ENCODE results near the gene RPL3.

DNA sequence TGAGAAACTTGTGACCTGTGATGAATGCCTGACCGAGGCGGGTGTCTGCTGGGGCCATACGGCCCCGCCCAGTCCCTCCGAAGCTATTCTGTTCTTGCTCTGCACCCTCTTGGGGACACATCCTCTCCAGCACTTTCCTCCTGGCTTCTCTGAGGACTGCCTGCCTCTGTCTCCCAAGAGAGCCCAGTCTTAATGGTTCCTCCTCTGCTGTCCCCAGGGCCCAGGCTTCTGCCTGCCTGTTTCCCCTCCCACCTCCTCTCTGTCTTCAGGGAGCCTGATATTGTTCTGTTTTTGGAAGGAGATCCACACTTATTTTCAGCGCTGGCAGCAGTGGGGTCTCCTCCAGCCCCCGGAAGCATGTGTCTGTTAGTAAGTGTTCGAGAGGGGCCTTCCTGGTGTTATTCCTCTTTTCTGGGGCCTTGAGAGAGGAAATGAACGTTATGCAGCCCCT is 49.1 kb upstream of the RPL3 start:
- TF ChIP-seq, protein P1, sequence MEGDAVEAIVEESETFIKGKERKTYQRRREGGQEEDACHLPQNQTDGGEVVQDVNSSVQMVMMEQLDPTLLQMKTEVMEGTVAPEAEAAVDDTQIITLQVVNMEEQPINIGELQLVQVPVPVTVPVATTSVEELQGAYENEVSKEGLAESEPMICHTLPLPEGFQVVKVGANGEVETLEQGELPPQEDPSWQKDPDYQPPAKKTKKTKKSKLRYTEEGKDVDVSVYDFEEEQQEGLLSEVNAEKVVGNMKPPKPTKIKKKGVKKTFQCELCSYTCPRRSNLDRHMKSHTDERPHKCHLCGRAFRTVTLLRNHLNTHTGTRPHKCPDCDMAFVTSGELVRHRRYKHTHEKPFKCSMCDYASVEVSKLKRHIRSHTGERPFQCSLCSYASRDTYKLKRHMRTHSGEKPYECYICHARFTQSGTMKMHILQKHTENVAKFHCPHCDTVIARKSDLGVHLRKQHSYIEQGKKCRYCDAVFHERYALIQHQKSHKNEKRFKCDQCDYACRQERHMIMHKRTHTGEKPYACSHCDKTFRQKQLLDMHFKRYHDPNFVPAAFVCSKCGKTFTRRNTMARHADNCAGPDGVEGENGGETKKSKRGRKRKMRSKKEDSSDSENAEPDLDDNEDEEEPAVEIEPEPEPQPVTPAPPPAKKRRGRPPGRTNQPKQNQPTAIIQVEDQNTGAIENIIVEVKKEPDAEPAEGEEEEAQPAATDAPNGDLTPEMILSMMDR (IDR thresholded peaks at IDR 0.05): no peak
- TF ChIP-seq, protein P2, sequence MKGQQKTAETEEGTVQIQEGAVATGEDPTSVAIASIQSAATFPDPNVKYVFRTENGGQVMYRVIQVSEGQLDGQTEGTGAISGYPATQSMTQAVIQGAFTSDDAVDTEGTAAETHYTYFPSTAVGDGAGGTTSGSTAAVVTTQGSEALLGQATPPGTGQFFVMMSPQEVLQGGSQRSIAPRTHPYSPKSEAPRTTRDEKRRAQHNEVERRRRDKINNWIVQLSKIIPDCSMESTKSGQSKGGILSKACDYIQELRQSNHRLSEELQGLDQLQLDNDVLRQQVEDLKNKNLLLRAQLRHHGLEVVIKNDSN (CRISPR knock-in tag; IDR thresholded peaks at IDR 0.05): no peak
- TF ChIP-seq, protein P3, sequence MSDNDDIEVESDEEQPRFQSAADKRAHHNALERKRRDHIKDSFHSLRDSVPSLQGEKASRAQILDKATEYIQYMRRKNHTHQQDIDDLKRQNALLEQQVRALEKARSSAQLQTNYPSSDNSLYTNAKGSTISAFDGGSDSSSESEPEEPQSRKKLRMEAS (CRISPR knock-in tag; IDR thresholded peaks at IDR 0.05): no peak
- TF ChIP-seq, protein P4, sequence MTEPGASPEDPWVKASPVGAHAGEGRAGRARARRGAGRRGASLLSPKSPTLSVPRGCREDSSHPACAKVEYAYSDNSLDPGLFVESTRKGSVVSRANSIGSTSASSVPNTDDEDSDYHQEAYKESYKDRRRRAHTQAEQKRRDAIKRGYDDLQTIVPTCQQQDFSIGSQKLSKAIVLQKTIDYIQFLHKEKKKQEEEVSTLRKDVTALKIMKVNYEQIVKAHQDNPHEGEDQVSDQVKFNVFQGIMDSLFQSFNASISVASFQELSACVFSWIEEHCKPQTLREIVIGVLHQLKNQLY (CRISPR knock-in tag; IDR thresholded peaks at IDR 0.05): no peak
- TF ChIP-seq TP53 (CRISPR knock-in tag; IDR thresholded peaks at IDR 0.05): no peak
- TF ChIP-seq ETV6 (CRISPR knock-in tag; IDR thresholded peaks at IDR 0.05): no peak
- TF ChIP-seq, protein P5, sequence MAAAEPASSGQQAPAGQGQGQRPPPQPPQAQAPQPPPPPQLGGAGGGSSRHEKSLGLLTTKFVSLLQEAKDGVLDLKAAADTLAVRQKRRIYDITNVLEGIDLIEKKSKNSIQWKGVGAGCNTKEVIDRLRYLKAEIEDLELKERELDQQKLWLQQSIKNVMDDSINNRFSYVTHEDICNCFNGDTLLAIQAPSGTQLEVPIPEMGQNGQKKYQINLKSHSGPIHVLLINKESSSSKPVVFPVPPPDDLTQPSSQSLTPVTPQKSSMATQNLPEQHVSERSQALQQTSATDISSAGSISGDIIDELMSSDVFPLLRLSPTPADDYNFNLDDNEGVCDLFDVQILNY (CRISPR knock-in tag; IDR thresholded peaks at IDR 0.05): no peak
- TF ChIP-seq, protein P6, sequence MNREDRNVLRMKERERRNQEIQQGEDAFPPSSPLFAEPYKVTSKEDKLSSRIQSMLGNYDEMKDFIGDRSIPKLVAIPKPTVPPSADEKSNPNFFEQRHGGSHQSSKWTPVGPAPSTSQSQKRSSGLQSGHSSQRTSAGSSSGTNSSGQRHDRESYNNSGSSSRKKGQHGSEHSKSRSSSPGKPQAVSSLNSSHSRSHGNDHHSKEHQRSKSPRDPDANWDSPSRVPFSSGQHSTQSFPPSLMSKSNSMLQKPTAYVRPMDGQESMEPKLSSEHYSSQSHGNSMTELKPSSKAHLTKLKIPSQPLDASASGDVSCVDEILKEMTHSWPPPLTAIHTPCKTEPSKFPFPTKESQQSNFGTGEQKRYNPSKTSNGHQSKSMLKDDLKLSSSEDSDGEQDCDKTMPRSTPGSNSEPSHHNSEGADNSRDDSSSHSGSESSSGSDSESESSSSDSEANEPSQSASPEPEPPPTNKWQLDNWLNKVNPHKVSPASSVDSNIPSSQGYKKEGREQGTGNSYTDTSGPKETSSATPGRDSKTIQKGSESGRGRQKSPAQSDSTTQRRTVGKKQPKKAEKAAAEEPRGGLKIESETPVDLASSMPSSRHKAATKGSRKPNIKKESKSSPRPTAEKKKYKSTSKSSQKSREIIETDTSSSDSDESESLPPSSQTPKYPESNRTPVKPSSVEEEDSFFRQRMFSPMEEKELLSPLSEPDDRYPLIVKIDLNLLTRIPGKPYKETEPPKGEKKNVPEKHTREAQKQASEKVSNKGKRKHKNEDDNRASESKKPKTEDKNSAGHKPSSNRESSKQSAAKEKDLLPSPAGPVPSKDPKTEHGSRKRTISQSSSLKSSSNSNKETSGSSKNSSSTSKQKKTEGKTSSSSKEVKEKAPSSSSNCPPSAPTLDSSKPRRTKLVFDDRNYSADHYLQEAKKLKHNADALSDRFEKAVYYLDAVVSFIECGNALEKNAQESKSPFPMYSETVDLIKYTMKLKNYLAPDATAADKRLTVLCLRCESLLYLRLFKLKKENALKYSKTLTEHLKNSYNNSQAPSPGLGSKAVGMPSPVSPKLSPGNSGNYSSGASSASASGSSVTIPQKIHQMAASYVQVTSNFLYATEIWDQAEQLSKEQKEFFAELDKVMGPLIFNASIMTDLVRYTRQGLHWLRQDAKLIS (CRISPR knock-in tag; IDR thresholded peaks at IDR 0.05; ENCODE audit: borderline replicate concordance): no peak
- TF ChIP-seq, protein P7, sequence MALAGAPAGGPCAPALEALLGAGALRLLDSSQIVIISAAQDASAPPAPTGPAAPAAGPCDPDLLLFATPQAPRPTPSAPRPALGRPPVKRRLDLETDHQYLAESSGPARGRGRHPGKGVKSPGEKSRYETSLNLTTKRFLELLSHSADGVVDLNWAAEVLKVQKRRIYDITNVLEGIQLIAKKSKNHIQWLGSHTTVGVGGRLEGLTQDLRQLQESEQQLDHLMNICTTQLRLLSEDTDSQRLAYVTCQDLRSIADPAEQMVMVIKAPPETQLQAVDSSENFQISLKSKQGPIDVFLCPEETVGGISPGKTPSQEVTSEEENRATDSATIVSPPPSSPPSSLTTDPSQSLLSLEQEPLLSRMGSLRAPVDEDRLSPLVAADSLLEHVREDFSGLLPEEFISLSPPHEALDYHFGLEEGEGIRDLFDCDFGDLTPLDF (CRISPR knock-in tag; IDR thresholded peaks at IDR 0.05): no peak
- no peak for TF ChIP-seq ESRRA (CRISPR knock-in tag; IDR thresholded peaks at IDR 0.05; ENCODE audit: borderline replicate concordance)
